ENCODE results near the gene RMDN2.
"Not testable (repeated sequence)": the region's sequence is repeated elsewhere in the genome, so short reads cannot be mapped to it uniquely, and the experiment has no call there.

Gene RMDN2

GRCh38 chr2:37934591-37935513 is 9.8 kb downstream of the RMDN2 start:
- DNase-seq, result no peak

GRCh38 chr2:37937568-37937967 is 12.5 kb downstream of the RMDN2 start:
- DNase-seq, result not testable (repeated sequence)

- not testable (repeated sequence) for DNase-seq
These were observed 16.2 kb downstream of the RMDN2 start for GRCh38 chr2:37941267-37941666.

- no peak for DNase-seq
These were observed 19.2 kb downstream of the RMDN2 start for GRCh38 chr2:37944268-37944667.

- DNase-seq, result no peak
These were observed 22.2 kb downstream of the RMDN2 start for GRCh38 chr2:37947306-37947705.

- DNase-seq, result not testable (repeated sequence)
These were observed 37.1 kb downstream of the RMDN2 start for GRCh38 chr2:37962018-37962739.

GRCh38 chr2:37962740-37963121 is 37.6 kb downstream of the RMDN2 start:
- DNase-seq, result not testable (repeated sequence)

GRCh38 chr2:37963901-37964300 is 38.8 kb downstream of the RMDN2 start:
- not testable (repeated sequence) for DNase-seq

GRCh38 chr2:37966326-37966725 is 41.2 kb downstream of the RMDN2 start:
- no peak for DNase-seq

GRCh38 chr2:37969731-37970130 is 44.6 kb downstream of the RMDN2 start:
- DNase-seq, result no peak

GRCh38 chr2:37971971-37972370 is 46.9 kb downstream of the RMDN2 start:
- no peak for DNase-seq

- DNase-seq, result no peak
These were observed 48.7 kb downstream of the RMDN2 start for GRCh38 chr2:37973615-37974353.

GRCh38 chr2:37975808-37976207 is 50.7 kb downstream of the RMDN2 start:
- no peak for DNase-seq

- DNase-seq, result no peak
These were observed 51.3 kb downstream of the RMDN2 start for GRCh38 chr2:37976411-37976810.

GRCh38 chr2:37982147-37982582 is 57.1 kb downstream of the RMDN2 start:
- no peak for DNase-seq

GRCh38 chr2:37982847-37983246 is 57.8 kb downstream of the RMDN2 start:
- DNase-seq, result no peak

- DNase-seq, result no peak
These were observed 58.6 kb downstream of the RMDN2 start for GRCh38 chr2:37983719-37984118.

- no peak for DNase-seq
These were observed 59.1 kb downstream of the RMDN2 start for GRCh38 chr2:37984176-37984575.

- DNase-seq, result no peak
These were observed 59.5 kb downstream of the RMDN2 start for GRCh38 chr2:37984589-37984988.

GRCh38 chr2:37985333-37985732 is 60.2 kb downstream of the RMDN2 start:
- DNase-seq, result no peak

GRCh38 chr2:37987098-37987775 is 62.1 kb downstream of the RMDN2 start:
- DNase-seq, result no peak

GRCh38 chr2:37992601-37993000 is 67.5 kb downstream of the RMDN2 start:
- DNase-seq, result no peak

GRCh38 chr2:37993143-37993542 is 68.1 kb downstream of the RMDN2 start:
- DNase-seq, result no peak

Data from DMS 273 treated with DMSO at 0.1 percent for 48 hours (cell line).